ENCODE results near the gene LASP1. TPM values are rescaled to one million over a fixed set of nuclear protein-coding genes. Genes with fewer than 3 reads are reported as not detected.

Gene LASP1
- total and polyA plus RNA-seq, 9 donors = 37.6 to 118 (median 81.7) TPM

DNA sequence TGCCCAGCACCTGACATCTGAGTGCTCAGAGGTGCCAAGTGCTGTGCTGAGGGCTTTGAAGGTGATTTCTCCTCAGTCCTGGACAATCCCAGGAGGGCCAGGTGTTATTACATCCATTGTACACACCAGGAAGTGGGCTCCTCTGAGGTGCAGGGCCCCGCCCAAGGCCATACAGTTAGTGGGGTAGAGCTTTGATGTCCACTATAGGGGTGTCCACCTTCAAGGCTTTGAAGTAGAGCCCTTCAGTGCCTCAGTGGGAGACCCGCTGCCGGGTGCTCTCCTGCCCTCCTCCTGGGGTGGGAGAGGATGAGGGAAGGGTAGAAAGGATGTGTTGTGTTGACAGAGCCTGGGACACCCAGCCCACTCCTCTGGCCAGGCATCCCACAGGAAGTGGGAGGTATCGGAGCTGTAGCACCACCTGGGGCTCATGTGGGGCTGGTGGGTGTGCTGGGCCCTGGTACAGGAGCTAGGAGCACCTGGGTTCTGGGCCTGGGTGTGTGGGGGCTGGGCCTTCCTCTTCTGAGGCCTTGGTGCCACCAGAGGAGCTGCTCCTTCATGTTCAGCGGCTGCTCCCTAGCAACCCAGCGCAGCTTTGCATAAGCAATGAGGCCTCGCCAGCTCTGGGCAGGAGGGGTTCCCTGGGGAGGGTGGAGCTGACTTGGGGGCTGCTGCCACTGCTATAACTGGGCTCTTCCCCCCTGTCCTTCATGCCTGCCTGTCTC is 7.4 kb downstream of the LASP1 start:
- no peak overlapping the region for H3K27ac ChIP-seq (ENCODE audit: low read length)
- 53% methylated on average over 7 of the region's 7 CpGs for WGBS (ENCODE audit: insufficient coverage)
- no peaks in the 10 kb centered on the region for H3K9me3 ChIP-seq (replicated peaks; ENCODE audit: control insufficient read depth, low read depth, low read length)
- H3K4me1 ChIP-seq (ENCODE audit: control insufficient read depth, insufficient read depth, low read length) = peaks cover 82% of the 10 kb centered on the region
- H3K36me3 ChIP-seq (ENCODE audit: control insufficient read depth, insufficient read depth, low read length) = peaks cover 51% of the 10 kb centered on the region
- no peak for DNase-seq
- H3K27me3 ChIP-seq (ENCODE audit: control insufficient read depth, insufficient read depth, low read length) = no peaks in the 10 kb centered on the region
- no peak overlapping the region for H3K4me3 ChIP-seq (ENCODE audit: low read length)

DNA sequence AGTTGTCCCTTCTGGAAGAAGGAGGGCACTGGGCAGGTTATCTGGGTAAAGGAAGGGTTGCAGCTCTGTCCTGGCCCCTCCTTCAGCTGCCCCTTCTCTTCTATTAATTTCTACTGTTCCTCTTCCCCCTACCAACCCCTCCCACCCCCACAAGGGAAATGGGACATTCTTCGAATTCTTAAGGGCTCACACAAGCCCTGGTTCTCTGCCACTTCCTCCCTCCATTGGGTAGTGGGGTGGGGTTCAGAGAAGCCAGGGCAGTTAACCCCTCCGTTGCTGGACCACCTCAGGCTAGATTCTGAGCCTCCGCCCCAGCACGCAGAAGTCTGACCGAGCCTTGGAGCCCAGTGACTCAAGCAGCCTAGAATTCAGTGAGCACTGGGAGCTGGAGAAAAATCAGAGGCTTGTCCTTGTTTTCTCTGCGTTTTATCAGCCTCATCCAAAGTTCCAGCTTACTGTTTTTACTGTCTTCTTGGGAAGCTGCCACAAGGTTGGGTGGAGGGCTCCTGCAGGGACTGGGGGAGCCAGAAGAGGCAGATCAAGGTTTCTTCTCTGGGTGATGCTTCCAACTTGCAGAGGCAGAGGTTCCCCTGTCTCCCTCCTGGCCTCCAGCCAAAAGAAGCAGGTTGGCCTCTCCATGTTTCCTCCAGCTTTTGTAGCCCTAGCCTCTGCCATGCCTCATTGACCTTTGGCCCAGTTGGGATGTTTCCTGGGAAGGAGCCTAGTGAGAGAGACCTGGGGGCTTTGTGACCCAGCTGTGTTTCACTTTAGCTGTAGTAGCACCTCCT is 10.2 kb downstream of the LASP1 start:
- Histone ChIP-seq H3K36me3 (ENCODE audit: control insufficient read depth, insufficient read depth, low read length) (peaks cover 63% of the 10 kb centered on the region), H3K9me3 (replicated peaks; ENCODE audit: control insufficient read depth, low read depth, low read length) (no peaks in the 10 kb centered on the region), H3K27ac (ENCODE audit: low read length) (peak overlapping the region; percentile 62), H3K4me3 (ENCODE audit: low read length) (no peak overlapping the region), H3K4me1 (ENCODE audit: control insufficient read depth, insufficient read depth, low read length) (peaks cover 80% of the 10 kb centered on the region), H3K27me3 (ENCODE audit: control insufficient read depth, insufficient read depth, low read length) (no peaks in the 10 kb centered on the region)
- WGBS (ENCODE audit: insufficient coverage) = 10% methylated on average over 2 of the region's 6 CpGs
- peak; percentile 94 for DNase-seq

DNA sequence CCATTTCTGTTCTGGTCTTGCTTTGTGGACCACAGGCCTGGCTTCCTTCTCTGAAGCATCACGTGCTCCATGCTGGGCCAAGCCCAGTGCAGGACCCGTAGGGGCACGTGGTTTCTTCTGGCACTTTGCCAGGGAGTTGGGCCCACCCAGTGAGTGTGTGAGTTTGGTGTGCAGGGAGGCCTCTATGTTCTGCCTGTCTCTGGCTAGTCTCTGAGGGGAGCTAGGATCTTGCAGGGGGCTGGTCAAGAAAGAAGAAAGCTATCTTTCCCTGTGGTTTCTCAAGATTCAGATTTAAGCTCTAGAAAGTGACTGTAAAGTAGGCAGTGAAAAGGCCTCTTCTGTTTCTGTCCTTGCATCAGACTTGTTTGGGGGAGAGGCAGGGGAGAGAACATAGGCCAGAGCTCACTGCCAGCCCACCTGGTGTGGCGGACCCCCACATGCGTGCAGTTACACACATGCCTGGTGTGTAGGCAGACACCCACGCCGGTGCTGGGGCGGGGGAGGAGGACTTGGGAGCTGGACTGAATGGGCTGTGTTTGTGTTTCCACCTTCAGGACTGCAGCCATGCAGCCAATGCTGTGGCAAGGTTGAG is 11.8 kb downstream of the LASP1 start:
- Histone ChIP-seq H3K27ac (ENCODE audit: low read length) (no peak overlapping the region), H3K4me3 (ENCODE audit: low read length) (no peak overlapping the region), H3K9me3 (replicated peaks; ENCODE audit: control insufficient read depth, low read depth, low read length) (no peaks in the 10 kb centered on the region), H3K36me3 (ENCODE audit: control insufficient read depth, insufficient read depth, low read length) (peaks cover 71% of the 10 kb centered on the region), H3K4me1 (ENCODE audit: control insufficient read depth, insufficient read depth, low read length) (peaks cover 88% of the 10 kb centered on the region), H3K27me3 (ENCODE audit: control insufficient read depth, insufficient read depth, low read length) (no peaks in the 10 kb centered on the region)
- 17% methylated on average over 7 of the region's 8 CpGs for WGBS (ENCODE audit: insufficient coverage)
- DNase-seq = peak; percentile 88

DNA sequence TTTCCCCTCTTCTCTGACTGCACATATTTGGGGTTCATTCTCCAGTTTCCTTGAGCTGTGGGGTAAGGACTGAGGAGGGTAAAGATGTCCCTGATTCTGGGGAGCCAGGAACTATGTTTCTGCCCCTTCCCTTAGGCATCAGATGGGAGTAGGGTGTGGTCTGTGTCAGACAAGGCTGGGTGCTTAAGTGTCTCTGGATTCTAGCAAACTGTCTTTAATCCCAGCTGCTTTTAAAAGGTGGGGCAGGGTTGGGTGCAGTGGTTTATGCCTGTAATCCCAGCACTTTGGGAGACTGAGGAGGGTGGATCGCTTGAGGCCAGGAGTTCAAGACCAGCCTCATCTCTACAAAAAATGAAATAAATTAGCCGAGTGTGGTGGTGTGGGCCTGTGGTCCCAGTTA is 13.0 kb downstream of the LASP1 start:
- Histone ChIP-seq H3K36me3 (ENCODE audit: control insufficient read depth, insufficient read depth, low read length) (peaks cover 69% of the 10 kb centered on the region), H3K27ac (ENCODE audit: low read length) (no peak overlapping the region), H3K4me3 (ENCODE audit: low read length) (no peak overlapping the region), H3K9me3 (replicated peaks; ENCODE audit: control insufficient read depth, low read depth, low read length) (no peaks in the 10 kb centered on the region), H3K4me1 (ENCODE audit: control insufficient read depth, insufficient read depth, low read length) (peaks cover 89% of the 10 kb centered on the region), H3K27me3 (ENCODE audit: control insufficient read depth, insufficient read depth, low read length) (no peaks in the 10 kb centered on the region)
- WGBS (ENCODE audit: insufficient coverage) = no CpG with 5 or more reads among the region's 2 CpGs
- DNase-seq = no peak

DNA sequence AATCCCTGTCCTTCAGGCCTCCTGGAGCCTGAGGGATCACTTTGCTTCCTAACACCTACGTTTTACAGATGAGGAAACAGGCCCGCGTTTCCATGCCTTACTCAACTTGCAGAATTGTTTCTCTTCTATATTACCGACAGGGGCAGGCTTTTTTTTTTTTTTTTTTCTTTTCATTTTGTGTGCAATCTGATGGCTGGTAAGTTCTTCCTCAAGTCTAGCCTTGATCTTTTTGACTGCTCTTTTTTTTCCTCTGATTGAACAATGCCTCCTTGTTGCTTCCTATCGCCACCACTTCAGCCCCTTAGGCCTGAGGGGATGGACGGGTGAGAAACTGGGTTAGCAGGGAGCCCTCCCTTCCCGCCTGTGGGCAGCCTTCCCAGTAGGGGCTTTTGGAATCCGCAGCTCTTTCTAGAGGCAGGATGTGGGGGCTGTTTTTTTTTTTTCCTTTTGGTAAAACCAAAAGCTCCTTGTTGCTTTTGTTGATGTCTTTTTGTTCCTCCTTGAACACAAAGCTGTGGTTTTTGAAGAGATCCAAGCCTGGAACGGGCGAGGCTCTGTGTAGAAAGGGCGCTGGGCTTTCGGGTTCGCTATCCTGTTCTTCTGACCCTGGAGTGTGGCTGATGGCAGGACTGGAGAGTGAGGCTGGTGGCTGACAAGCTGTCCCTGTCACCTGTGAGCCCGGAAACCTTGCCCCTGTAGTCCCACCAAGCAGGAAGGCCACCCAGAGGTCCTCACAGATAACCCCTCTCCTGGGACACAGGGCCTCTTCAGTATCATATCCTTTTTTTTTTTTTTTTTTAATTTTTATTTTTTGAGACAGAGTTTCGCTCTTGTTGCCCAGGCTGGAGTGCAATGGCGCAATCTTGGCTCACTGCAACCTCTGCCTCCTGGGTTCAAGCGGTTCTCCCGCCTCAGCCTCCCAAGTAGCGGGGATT is 14.0 kb downstream of the LASP1 start:
- H3K27me3 ChIP-seq (ENCODE audit: control insufficient read depth, insufficient read depth, low read length) = no peaks in the 10 kb centered on the region
- no peaks in the 10 kb centered on the region for H3K9me3 ChIP-seq (replicated peaks; ENCODE audit: control insufficient read depth, low read depth, low read length)
- peaks cover 86% of the 10 kb centered on the region for H3K4me1 ChIP-seq (ENCODE audit: control insufficient read depth, insufficient read depth, low read length)
- WGBS (ENCODE audit: insufficient coverage) = 59% methylated on average over 4 of the region's 19 CpGs
- DNase-seq = peak; percentile 44
- peaks cover 67% of the 10 kb centered on the region for H3K36me3 ChIP-seq (ENCODE audit: control insufficient read depth, insufficient read depth, low read length)
- peak overlapping the region; percentile 63 for H3K27ac ChIP-seq (ENCODE audit: low read length)
- no peak overlapping the region for H3K4me3 ChIP-seq (ENCODE audit: low read length)

DNA sequence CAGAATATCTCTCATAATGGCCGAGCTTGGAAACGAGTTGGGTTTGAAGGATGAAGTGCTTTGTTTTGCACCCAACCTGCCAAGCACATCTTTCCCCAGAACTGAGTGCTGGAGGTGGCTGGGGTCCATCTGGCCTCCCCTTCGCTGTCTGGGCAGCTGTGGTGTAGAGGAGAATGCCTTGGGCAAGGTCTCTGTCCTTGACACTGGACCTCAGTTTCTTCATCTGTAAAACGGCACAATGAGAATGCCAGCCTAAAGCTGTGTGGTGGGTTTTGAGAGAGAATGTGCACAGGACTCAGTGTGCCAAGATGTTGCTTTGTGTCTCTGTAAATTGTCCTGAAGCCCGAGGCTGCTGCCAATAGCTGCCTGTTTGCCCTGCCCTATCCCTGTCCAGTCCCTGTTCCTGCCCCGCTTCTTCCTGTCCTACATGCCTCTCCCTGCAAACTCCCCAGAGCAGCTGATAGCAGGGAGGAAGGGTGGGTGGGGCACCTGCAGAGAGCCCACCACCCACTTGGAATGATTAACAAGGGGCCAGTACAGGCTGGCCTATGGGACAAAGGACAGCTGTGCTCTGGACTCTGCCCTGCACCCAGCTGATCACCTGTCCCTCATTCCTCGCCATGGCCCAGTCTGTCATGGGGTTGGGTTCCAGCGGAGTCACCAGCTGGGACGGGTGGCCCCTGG is 15.3 kb downstream of the LASP1 start:
- H3K4me3 ChIP-seq (ENCODE audit: low read length) = no peak overlapping the region
- no peaks in the 10 kb centered on the region for H3K9me3 ChIP-seq (replicated peaks; ENCODE audit: control insufficient read depth, low read depth, low read length)
- no peak overlapping the region for H3K27ac ChIP-seq (ENCODE audit: low read length)
- WGBS (ENCODE audit: insufficient coverage) = 91% methylated on average over 4 of the region's 9 CpGs
- H3K27me3 ChIP-seq (ENCODE audit: control insufficient read depth, insufficient read depth, low read length) = no peaks in the 10 kb centered on the region
- H3K36me3 ChIP-seq (ENCODE audit: control insufficient read depth, insufficient read depth, low read length) = peaks cover 73% of the 10 kb centered on the region
- DNase-seq = no peak
- peaks cover 73% of the 10 kb centered on the region for H3K4me1 ChIP-seq (ENCODE audit: control insufficient read depth, insufficient read depth, low read length)

DNA sequence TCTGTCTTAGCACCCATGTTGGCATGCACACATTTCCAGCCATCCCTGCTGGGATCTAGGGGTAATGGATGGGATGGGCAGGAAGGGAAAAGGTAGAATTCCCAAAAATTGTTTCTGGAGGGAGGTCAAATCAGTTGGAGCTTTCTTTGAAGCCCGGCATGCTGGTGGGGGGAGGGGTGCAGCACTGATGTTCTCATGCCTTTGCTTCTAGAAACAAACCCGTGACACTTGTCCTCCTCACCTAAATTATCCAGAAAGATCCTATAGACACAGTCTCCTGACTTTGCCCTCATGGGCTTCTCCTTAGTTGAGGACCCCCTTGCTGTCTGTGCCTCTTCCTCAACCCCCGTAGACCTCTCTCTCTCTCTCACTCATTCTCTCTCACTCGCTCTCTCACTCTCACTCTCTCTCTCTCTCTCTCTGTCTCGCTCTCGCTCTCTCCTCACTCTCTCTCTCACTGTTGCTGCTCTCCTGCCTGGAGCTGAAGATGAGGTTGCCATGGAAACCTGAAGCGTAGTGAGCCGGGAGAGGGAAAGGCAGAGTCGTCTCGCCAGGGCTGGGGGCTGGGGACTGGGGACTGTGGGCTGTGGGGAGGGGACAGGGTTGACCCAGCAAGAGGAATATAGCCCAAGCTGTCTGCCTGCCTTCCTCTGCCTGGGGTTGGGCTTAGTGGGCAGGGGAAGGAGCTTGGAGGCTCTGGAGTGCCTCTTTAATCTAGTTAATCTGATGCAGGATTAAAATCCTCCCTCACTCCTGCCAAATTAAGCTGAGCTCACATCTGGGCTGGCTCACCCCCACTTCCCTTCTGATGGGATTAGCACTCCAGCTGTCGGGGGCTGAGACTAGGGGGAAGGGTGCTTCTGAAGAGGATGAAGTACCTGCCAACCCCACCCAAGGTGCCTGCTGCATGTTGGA is 16.1 kb downstream of the LASP1 start:
- Histone ChIP-seq H3K36me3 (ENCODE audit: control insufficient read depth, insufficient read depth, low read length) (peaks cover 73% of the 10 kb centered on the region), H3K4me1 (ENCODE audit: control insufficient read depth, insufficient read depth, low read length) (peaks cover 65% of the 10 kb centered on the region), H3K4me3 (ENCODE audit: low read length) (no peak overlapping the region)

DNA sequence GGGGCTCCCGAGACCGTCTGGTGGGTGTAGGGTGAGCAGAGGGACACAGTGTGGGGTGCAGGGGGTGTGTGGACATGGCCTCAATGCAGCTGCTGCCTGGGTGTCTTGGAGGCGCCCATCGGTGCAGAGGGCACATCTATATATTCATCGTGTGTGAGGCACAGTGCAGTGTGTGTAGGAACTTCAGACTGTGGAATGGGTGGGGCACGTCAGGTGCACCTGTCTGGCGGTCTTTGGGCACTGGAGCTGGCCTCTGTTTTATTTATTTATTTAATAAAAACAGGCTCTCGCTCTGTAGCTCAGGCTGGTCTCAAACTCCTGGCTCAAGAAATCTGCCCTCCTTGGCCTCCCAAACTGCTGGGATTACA is 16.8 kb downstream of the LASP1 start:
- peaks cover 72% of the 10 kb centered on the region for H3K36me3 ChIP-seq (ENCODE audit: control insufficient read depth, insufficient read depth, low read length)

More for the DNA sequence above, 16.1 kb downstream of the LASP1 start:
- Histone ChIP-seq H3K27me3 (ENCODE audit: control insufficient read depth, insufficient read depth, low read length) (no peaks in the 10 kb centered on the region), H3K9me3 (replicated peaks; ENCODE audit: control insufficient read depth, low read depth, low read length) (no peaks in the 10 kb centered on the region), H3K27ac (ENCODE audit: low read length) (no peak overlapping the region)
- peak; percentile 78 for DNase-seq
- WGBS (ENCODE audit: insufficient coverage) = 19% methylated on average over 7 of the region's 11 CpGs

More for the DNA sequence above, 16.8 kb downstream of the LASP1 start:
- H3K4me3 ChIP-seq (ENCODE audit: low read length) = no peak overlapping the region
- H3K27me3 ChIP-seq (ENCODE audit: control insufficient read depth, insufficient read depth, low read length) = no peaks in the 10 kb centered on the region
- no peaks in the 10 kb centered on the region for H3K9me3 ChIP-seq (replicated peaks; ENCODE audit: control insufficient read depth, low read depth, low read length)
- DNase-seq = no peak
- H3K27ac ChIP-seq (ENCODE audit: low read length) = no peak overlapping the region
- WGBS (ENCODE audit: insufficient coverage) = 28% methylated on average over 2 of the region's 8 CpGs
- peaks cover 58% of the 10 kb centered on the region for H3K4me1 ChIP-seq (ENCODE audit: control insufficient read depth, insufficient read depth, low read length)

Measured in muscle of leg (tissue), 11 donors.